ENCODE data around the gene CPLANE2.

DNA sequence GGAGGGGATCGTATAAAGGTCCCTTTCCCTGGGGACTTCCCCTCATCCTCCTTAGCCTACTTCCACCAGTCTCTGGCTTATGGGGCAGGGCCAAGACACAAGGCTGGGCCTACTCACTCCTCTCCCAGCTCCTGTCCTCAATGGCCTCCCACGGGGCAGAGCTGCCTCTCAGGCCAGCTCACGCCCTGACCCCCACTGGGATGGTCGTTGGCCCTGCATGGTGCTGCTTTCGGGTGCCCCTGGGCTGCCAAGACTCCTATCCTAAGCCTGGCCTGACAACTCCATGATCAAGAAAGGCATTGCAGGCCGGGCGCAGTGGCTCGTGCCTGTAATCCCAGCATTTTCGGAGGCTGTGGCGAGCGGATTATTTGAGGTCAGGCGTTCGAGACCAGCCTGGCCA lies 6.2 kb downstream of the CPLANE2 start:
- TF ChIP-seq, protein P1, sequence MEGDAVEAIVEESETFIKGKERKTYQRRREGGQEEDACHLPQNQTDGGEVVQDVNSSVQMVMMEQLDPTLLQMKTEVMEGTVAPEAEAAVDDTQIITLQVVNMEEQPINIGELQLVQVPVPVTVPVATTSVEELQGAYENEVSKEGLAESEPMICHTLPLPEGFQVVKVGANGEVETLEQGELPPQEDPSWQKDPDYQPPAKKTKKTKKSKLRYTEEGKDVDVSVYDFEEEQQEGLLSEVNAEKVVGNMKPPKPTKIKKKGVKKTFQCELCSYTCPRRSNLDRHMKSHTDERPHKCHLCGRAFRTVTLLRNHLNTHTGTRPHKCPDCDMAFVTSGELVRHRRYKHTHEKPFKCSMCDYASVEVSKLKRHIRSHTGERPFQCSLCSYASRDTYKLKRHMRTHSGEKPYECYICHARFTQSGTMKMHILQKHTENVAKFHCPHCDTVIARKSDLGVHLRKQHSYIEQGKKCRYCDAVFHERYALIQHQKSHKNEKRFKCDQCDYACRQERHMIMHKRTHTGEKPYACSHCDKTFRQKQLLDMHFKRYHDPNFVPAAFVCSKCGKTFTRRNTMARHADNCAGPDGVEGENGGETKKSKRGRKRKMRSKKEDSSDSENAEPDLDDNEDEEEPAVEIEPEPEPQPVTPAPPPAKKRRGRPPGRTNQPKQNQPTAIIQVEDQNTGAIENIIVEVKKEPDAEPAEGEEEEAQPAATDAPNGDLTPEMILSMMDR (conservative IDR thresholded peaks at IDR 0.05; ENCODE audit: low read depth, low read length): no peak
- TF ChIP-seq EZH2 (IDR thresholded peaks at IDR 0.05; ENCODE audit: borderline replicate concordance, low read depth, low read length, poor library complexity, severe bottlenecking): no peak

All from A673 (cell line).